Effector memory CD8-positive, alpha-beta T cell (primary cell): ENCODE results near the gene LMX1B.

ENCODE experiments used
- ATAC-seq: fragments of 150-1000 bp; cut with Tn5 transposase; replicated peaks from 2 replicates; pipeline ENCODE4 v1.10.0; 2021; ENCODE audit warnings: mild to moderate bottlenecking, moderate library complexity
- DNase-seq, 3 experiments: peaks; one replicate each; pipeline ENCODE4 v3.0.0; 2021
- H3K27ac Mint-ChIP-seq, 2 donors: one replicate each; pipeline ENCODE4 v1.8.0; 2022; ENCODE audit warnings: mild to moderate bottlenecking in 2 of 2, mixed read lengths in 2 of 2, moderate library complexity in 2 of 2
- H3K27me3 Mint-ChIP-seq, 2 donors: one replicate each; pipeline ENCODE4 v1.8.0; 2022; ENCODE audit warnings: mixed read lengths in 2 of 2
- H3K36me3 Mint-ChIP-seq: one replicate; pipeline ENCODE4 v1.8.0; 2022; ENCODE audit warnings: mild to moderate bottlenecking, moderate library complexity, mixed read lengths; ENCODE audit not compliant: insufficient read depth
- H3K4me1 Mint-ChIP-seq, 2 donors: one replicate each; pipeline ENCODE4 v1.8.0; 2022; ENCODE audit warnings: low read depth in 2 of 2, mixed read lengths in 2 of 2
- H3K4me3 Mint-ChIP-seq, 2 donors: one replicate each; pipeline ENCODE4 v1.8.0; 2022; ENCODE audit warnings: mild to moderate bottlenecking in 2 of 2, mixed read lengths in 2 of 2, moderate library complexity in 2 of 2
- H3K9me3 Mint-ChIP-seq, 2 donors: one replicate each; pipeline ENCODE4 v1.8.0; 2022; ENCODE audit warnings: mixed read lengths in 2 of 2

The LMX1B gene

GRCh38 chr9:126636983-126637798, 23.5 kb downstream of the LMX1B start:
- peak; percentile 89 for ATAC-seq
- peak; percentile 73 to 76 (median 75) for DNase-seq
- peak overlapping the region; percentile 53 to 71 for H3K27ac Mint-ChIP-seq
- peaks cover 14% of the 10 kb centered on the region for H3K36me3 Mint-ChIP-seq
- H3K9me3 Mint-ChIP-seq, result no peaks in the 10 kb centered on the region
- peaks cover 23 to 27% of the 10 kb centered on the region in 2 donors for H3K4me1 Mint-ChIP-seq
- H3K4me3 Mint-ChIP-seq, result peak overlapping the region; percentile 49 to 65
- H3K27me3 Mint-ChIP-seq, result peaks cover 48 to 72% of the 10 kb centered on the region in 2 donors

- peaks cover 27 to 30% of the 10 kb centered on the region in 2 donors for H3K4me1 Mint-ChIP-seq
- peak overlapping the region; percentile 66 to 71 for H3K4me3 Mint-ChIP-seq
- no peak for DNase-seq
- no peaks in the 10 kb centered on the region for H3K9me3 Mint-ChIP-seq
- peaks cover 48 to 72% of the 10 kb centered on the region in 2 donors for H3K27me3 Mint-ChIP-seq
- peak overlapping the region; percentile 55 to 71 for H3K27ac Mint-ChIP-seq
- peaks cover 17% of the 10 kb centered on the region for H3K36me3 Mint-ChIP-seq
- ATAC-seq, result no peak
These were observed 24.9 kb downstream of the LMX1B start for GRCh38 chr9:126638571-126639132.

GRCh38 chr9:126639318-126640000, 25.7 kb downstream of the LMX1B start:
- ATAC-seq, result no peak
- H3K4me3 Mint-ChIP-seq, result peak overlapping the region in 1 of 2 donors; percentile 71
- H3K9me3 Mint-ChIP-seq, result no peaks in the 10 kb centered on the region
- peaks cover 50 to 73% of the 10 kb centered on the region in 2 donors for H3K27me3 Mint-ChIP-seq
- no peak for DNase-seq
- peaks cover 27 to 30% of the 10 kb centered on the region in 2 donors for H3K4me1 Mint-ChIP-seq
- peak overlapping the region in 1 of 2 donors; percentile 71 for H3K27ac Mint-ChIP-seq
- peaks cover 17% of the 10 kb centered on the region for H3K36me3 Mint-ChIP-seq

- peaks cover 66 to 92% of the 10 kb centered on the region in 2 donors for H3K27me3 Mint-ChIP-seq
- peaks cover 20 to 22% of the 10 kb centered on the region in 2 donors for H3K4me1 Mint-ChIP-seq
- no peaks in the 10 kb centered on the region for H3K9me3 Mint-ChIP-seq
- ATAC-seq (no peak), DNase-seq (no peak)
- H3K4me3 Mint-ChIP-seq, result no peak overlapping the region
- H3K36me3 Mint-ChIP-seq, result peaks cover 12% of the 10 kb centered on the region
- no peak overlapping the region for H3K27ac Mint-ChIP-seq
These were observed 27.6 kb downstream of the LMX1B start for GRCh38 chr9:126641118-126641851.

DNA sequence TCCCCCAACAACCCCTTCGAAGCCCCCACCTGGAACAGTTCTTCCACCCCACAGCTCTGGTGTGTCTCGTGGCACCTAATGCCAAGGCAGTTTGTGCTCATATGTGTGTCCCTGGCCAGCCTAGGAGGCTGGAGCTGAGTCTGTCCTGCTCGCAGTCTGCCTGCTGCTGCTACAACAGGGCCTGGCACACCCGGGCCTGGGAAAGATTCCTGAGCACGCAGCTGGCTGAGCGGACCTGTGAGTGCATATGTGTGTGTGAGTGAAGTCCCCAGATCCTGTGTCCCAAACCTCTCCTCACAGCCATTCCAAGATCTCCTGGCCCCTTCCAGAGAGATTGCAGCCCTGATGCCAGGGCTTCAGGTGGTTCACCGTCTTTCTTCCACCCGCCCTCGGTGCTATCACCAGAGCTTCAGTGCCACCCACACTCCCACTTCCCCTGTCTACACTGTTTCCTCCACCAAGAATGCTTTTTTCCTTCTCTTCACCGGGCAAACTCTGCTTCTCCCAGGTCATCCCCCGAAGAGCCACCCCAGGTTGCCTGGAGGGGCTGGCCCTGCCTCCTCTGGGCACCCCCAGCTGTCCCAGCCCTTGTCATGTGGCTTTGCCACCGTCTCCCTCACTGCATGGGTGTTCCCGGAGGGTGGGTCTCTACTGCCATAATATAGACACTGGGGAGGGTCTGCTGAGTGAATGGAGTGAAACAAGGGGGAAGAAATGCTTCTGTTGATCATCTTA, 28.4 kb downstream of the LMX1B start:
- ATAC-seq, result no peak
- Mint-ChIP-seq H3K36me3 (peaks cover 9% of the 10 kb centered on the region), H3K4me3 (no peak overlapping the region), H3K4me1 (peaks cover 12 to 15% of the 10 kb centered on the region in 2 donors), H3K27ac (peak overlapping the region in 1 of 2 donors; percentile 44), H3K27me3 (peaks cover 75 to 98% of the 10 kb centered on the region in 2 donors), H3K9me3 (no peaks in the 10 kb centered on the region)
- DNase-seq, result no peak

GRCh38 chr9:126642839-126643238, 29.1 kb downstream of the LMX1B start:
- peaks cover 82 to 98% of the 10 kb centered on the region in 2 donors for H3K27me3 Mint-ChIP-seq

DNA sequence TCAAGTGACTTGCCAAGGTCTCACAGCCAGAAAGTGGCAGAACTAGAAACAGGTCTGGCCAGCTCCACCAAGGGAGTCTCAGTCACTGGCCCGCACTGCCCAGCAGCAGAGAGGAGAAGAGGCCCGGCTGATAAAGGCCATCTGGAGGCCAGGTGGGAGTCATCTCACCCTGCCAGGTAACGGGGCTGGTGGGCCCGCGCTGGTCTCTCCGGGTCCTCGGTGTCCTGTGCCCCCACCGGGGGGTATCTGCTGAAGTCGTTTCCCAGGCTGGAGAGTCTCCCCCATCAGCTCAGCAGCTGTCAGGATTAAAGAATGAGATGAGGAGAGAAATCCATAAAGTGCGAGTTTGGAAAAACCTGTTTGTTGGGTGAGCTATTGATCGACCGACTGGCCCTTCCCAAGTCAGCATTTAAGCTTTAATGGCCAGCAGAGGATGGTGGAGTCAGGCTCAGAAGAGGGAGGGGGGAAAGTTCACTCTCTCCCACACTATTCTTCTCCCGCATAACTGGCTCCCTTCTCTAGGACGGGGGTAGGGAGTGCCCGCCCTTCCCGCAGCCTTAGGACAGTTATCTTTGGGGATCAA, 30.3 kb downstream of the LMX1B start:
- DNase-seq (no peak), ATAC-seq (no peak)
- peaks cover 5% of the 10 kb centered on the region for H3K36me3 Mint-ChIP-seq
- no peak overlapping the region for H3K4me3 Mint-ChIP-seq
- H3K4me1 Mint-ChIP-seq, result peaks cover 4% of the 10 kb centered on the region in 2 donors
- H3K27ac Mint-ChIP-seq, result no peak overlapping the region
- peaks cover 87 to 100% of the 10 kb centered on the region in 2 donors for H3K27me3 Mint-ChIP-seq
- no peaks in the 10 kb centered on the region for H3K9me3 Mint-ChIP-seq

More at GRCh38 chr9:126642839-126643238, 29.1 kb downstream of the LMX1B start:
- Mint-ChIP-seq H3K4me1 (peaks cover 8 to 10% of the 10 kb centered on the region in 2 donors), H3K36me3 (peaks cover 5% of the 10 kb centered on the region), H3K27ac (no peak overlapping the region), H3K9me3 (no peaks in the 10 kb centered on the region), H3K4me3 (no peak overlapping the region)
- DNase-seq (no peak), ATAC-seq (no peak)

DNA sequence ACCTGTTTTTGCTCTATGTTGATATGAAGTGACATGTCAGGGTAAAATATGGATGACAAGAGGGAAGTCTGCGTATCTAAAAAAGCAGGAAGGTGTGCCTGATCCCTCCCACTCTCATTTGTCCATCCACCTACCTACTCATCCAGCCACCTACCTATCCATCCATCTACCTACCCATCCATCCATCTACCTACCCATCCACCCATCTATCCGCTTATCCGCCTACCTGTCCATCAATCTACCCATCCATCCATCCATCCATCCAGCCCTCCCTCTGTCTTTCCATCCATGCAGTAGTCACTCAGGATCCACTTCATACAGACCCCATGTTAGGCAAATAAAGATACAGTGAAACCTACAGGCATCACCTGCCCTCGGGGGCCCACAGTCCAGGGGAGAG, 32.4 kb downstream of the LMX1B start:
- Mint-ChIP-seq H3K27me3 (peaks cover 91 to 100% of the 10 kb centered on the region in 2 donors), H3K4me1 (peaks cover 4 to 5% of the 10 kb centered on the region in 2 donors), H3K4me3 (no peak overlapping the region), H3K27ac (no peak overlapping the region), H3K36me3 (peaks cover 5% of the 10 kb centered on the region), H3K9me3 (no peaks in the 10 kb centered on the region)
- DNase-seq, result no peak
- no peak for ATAC-seq

- Mint-ChIP-seq H3K9me3 (no peaks in the 10 kb centered on the region), H3K4me1 (peaks cover 0 to 2% of the 10 kb centered on the region in 2 donors), H3K36me3 (no peaks in the 10 kb centered on the region), H3K27ac (no peak overlapping the region), H3K4me3 (no peak overlapping the region), H3K27me3 (peaks cover 82 to 100% of the 10 kb centered on the region in 2 donors)
- DNase-seq (no peak), ATAC-seq (no peak)
These were observed 34.1 kb downstream of the LMX1B start for GRCh38 chr9:126647585-126648411.

DNA sequence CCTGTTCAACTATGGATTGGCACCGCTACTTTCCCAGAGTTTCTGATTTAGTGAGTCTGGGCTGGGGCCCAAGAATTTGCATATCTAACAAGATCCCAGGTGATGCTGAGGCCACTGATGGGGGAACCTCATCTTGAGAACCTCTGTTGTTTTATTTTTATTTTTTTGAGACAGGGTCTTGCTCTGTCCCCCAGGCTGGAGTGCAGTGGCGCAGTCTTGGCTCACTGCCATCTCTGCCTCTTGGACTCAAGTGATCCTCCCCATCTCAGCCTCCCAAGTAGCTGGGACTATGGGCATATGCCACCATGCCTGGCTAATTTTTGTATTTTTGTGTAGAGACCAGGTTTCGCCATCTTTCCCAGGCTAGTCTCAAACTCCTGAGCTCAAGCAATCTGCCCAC, 35.7 kb downstream of the LMX1B start:
- Mint-ChIP-seq H3K4me1 (peaks cover 0 to 2% of the 10 kb centered on the region in 2 donors), H3K4me3 (no peak overlapping the region), H3K27me3 (peaks cover 80 to 100% of the 10 kb centered on the region in 2 donors), H3K27ac (no peak overlapping the region), H3K36me3 (no peaks in the 10 kb centered on the region), H3K9me3 (no peaks in the 10 kb centered on the region)
- ATAC-seq (no peak), DNase-seq (no peak)

- Mint-ChIP-seq H3K27ac (no peak overlapping the region), H3K27me3 (peaks cover 80 to 100% of the 10 kb centered on the region in 2 donors), H3K4me3 (no peak overlapping the region), H3K36me3 (no peaks in the 10 kb centered on the region), H3K4me1 (peaks cover 0 to 2% of the 10 kb centered on the region in 2 donors), H3K9me3 (no peaks in the 10 kb centered on the region)
- DNase-seq, result no peak
- ATAC-seq, result no peak
These were observed 36.9 kb downstream of the LMX1B start for GRCh38 chr9:126650404-126651341.
